Activated T-helper 1 cell treated with anti-CD3 and anti-CD28 coated beads, Interleukin-12 subunit alpha, Interleukin-12 subunit beta, Interleukin-2, Interleukin-4 antibody, amounts not matched to agents 30 ng/mL and 10 ng/mL and 1 ng/mL, durations not matched to agents 14 hours and 24 hours and 36 hours (primary cell): Measurements from ENCODE around the gene ADGRV1. TPM values are rescaled to one million over a fixed set of nuclear protein-coding genes. Genes with fewer than 3 reads are reported as not detected.

Source experiments
- DNase-seq: peaks from one replicate; pipeline ENCODE4 v3.0.0; 2021; ENCODE audit warnings: low spot score
- H3K27ac Mint-ChIP-seq: one replicate; pipeline ENCODE4 v1.8.0; 2021; ENCODE audit warnings: mild to moderate bottlenecking, mixed read lengths
- H3K27me3 Mint-ChIP-seq: one replicate; pipeline ENCODE4 v1.8.0; 2022; ENCODE audit warnings: mild to moderate bottlenecking, moderate library complexity, mixed read lengths; ENCODE audit not compliant: insufficient read depth
- H3K36me3 Mint-ChIP-seq: one replicate; pipeline ENCODE4 v1.8.0; 2021; ENCODE audit warnings: low read depth, mixed read lengths
- H3K4me1 Mint-ChIP-seq: one replicate; pipeline ENCODE4 v1.8.0; 2021; ENCODE audit warnings: low read depth, mixed read lengths
- H3K4me3 Mint-ChIP-seq: one replicate; pipeline ENCODE4 v1.8.0; 2021; ENCODE audit warnings: mild to moderate bottlenecking, moderate library complexity, mixed read lengths
- H3K9me3 Mint-ChIP-seq: one replicate; pipeline ENCODE4 v1.8.0; 2021; ENCODE audit warnings: mixed read lengths
- intact Hi-C: fragments of 100-400 bp; cut with micrococcal nuclease; formaldehyde crosslinking; loops from one replicate; pipeline ENCODE4 v1.15.1; 2024
- total RNA-seq: library from RNA; stranded (reverse); gene quantifications from 2 replicates; pipeline ENCODE4 v1.2.3, GENCODE V29; 2022

Gene ADGRV1
- total RNA-seq, 1 donor from 2014 or later: 0.05 TPM

DNA sequence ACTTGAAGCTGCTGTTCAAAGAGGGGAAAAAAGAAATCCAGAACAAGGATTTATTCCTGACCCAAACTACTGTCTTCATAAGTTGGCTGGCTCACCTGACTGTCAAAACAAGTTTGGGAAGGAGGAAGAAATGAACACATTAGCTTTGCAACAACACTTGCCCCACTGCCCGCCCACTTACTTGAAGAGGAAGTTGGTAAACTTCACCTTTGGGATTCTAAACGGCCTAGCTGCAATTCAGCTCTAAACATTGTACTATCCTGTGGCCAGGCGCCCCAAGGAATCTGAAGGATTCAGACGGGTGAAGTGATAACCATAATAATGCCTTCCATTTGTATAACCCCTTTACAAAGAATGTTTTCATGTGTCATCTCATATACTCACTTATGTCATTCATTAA, 625.1 kb downstream of the ADGRV1 start:
- H3K27ac Mint-ChIP-seq: no peak overlapping the region
- peaks cover 20% of the 10 kb centered on the region for H3K4me1 Mint-ChIP-seq
- intact Hi-C loops: no loop called here
- H3K9me3 Mint-ChIP-seq: no peaks in the 10 kb centered on the region
- peaks cover 26% of the 10 kb centered on the region for H3K27me3 Mint-ChIP-seq
- no peaks in the 10 kb centered on the region for H3K36me3 Mint-ChIP-seq
- H3K4me3 Mint-ChIP-seq: no peak overlapping the region
- DNase-seq: no peak

DNA sequence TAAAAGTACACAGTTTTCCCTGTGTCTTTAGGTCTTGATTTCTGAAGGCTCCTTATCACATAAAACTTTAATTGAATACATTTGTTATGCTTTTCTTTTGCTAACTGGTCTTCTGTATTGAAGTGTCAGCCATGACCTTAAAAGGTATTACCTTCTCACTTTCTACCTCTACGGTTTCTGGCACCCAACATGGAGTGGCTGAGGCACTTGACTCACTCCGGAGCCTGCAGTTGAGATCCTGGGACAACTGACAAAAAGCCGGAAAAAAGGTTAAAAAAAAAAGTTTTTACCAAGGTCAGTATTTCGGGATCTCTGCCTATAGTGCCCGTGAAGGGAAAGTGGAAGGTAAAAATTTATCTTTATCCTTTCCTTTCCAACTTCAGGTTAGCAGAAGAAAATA, 627.5 kb downstream of the ADGRV1 start:
- H3K27ac Mint-ChIP-seq: no peak overlapping the region
- intact Hi-C loops: no loop called here
- H3K36me3 Mint-ChIP-seq: no peaks in the 10 kb centered on the region
- no peak for DNase-seq
- no peaks in the 10 kb centered on the region for H3K9me3 Mint-ChIP-seq
- H3K27me3 Mint-ChIP-seq: peaks cover 25% of the 10 kb centered on the region
- H3K4me1 Mint-ChIP-seq: peaks cover 28% of the 10 kb centered on the region
- no peak overlapping the region for H3K4me3 Mint-ChIP-seq

DNA sequence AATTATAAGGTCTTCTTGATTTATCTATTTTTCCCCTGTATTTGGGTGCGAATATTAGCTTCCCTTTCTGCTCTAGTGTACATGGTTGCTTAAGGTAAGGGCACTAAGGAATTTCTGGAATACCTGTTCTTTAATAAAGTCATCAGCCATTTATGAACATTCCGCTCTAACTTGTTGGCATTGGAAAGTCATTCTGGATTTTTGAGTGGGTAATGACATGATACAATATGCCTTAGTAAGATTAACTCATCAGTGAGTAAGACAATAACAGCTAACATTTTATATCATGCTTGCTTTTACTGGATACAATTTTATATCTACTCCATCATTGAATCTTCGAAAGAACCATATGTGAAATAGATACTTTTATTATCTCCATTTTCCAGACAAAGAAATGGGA, 628.4 kb downstream of the ADGRV1 start:
- Mint-ChIP-seq H3K9me3 (no peaks in the 10 kb centered on the region), H3K27ac (no peak overlapping the region), H3K4me3 (no peak overlapping the region), H3K36me3 (no peaks in the 10 kb centered on the region), H3K4me1 (peaks cover 28% of the 10 kb centered on the region), H3K27me3 (peaks cover 25% of the 10 kb centered on the region)
- no peak for DNase-seq
- intact Hi-C loops: no loop called here

DNA sequence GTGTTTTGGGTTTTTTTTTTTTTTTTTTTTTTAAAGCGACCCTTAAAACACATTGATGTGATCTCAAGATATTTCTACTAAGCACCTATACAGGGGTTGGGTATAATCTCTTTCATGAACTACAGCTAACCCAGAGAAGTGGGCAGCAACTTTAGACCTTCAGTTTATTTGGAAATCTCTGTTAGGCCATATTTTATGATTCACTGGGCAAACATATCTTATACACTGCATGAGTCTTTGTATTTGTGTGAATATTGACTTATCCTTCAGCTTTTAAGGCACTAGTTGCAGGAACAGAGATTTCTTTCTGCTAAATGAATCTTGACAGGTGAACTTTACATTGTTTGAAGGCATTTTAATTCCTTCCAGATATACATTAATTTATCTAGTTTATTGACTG, 630.2 kb downstream of the ADGRV1 start:
- intact Hi-C loops: no loop called here
- H3K27me3 Mint-ChIP-seq: peaks cover 25% of the 10 kb centered on the region

DNA sequence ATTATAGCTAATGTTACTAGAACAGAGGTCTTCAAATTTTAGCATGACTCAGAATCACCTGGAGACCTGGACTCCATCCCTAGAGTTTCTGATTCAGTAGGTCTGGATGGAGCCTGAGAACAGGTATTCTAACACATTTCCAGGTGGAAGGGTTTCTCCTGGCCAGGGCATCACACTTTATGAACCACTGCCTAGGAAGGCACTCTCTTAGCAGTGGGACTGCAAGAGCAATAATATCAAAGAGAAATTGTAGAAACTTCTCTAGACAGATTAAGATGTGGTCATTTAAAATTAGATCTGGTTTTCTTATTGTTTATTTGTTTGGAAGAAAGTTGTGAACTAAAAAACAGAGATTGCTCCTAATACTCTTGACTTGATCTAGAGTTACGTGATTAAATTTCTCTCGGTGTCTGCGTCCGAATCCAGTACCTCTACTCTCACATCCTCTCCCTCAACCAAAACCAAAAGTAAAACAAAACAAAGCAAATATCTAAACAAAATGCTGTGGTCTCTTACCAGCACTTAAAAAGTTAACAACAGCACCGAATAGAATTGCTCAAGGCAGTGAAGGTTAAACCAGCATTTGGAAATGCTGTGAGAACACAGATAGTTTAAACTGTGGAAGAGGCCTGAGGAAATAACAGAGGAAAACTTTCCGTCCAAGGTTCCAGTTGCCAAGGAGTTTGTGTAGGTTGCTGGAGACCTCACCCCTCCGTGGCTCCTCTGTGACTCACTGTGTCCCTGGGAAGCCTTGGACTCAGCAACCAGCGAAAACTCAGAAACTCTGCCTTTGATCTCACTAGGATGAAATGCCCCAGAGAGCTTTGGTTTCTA, 631.1 kb downstream of the ADGRV1 start:
- Mint-ChIP-seq H3K27me3 (peaks cover 25% of the 10 kb centered on the region), H3K9me3 (no peaks in the 10 kb centered on the region), H3K36me3 (no peaks in the 10 kb centered on the region)

More for the DNA sequence above, 630.2 kb downstream of the ADGRV1 start:
- H3K36me3 Mint-ChIP-seq: no peaks in the 10 kb centered on the region
- no peak overlapping the region for H3K27ac Mint-ChIP-seq
- no peaks in the 10 kb centered on the region for H3K9me3 Mint-ChIP-seq
- DNase-seq: no peak
- no peak overlapping the region for H3K4me3 Mint-ChIP-seq
- H3K4me1 Mint-ChIP-seq: peaks cover 14% of the 10 kb centered on the region

DNA sequence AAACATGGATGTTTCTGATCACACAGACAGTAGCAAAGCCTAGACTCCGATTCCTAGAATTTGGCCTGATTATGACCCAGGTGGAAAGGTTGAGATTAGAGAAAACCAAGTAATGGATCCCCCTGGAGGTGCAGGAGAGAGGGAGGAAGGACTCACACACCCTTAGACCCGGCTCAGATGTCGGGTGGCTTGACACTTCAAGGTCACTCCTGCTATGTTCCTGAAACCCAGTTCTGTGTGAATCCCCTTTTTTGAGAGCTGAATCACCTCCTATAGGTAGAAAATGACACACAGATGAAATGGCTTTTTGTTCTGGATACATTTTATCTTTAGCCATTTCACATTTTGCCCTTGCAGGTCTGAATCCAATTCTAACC, 631.7 kb downstream of the ADGRV1 start:
- no peak overlapping the region for H3K4me3 Mint-ChIP-seq
- intact Hi-C loops: no loop called here
- H3K27ac Mint-ChIP-seq: no peak overlapping the region
- H3K36me3 Mint-ChIP-seq: no peaks in the 10 kb centered on the region
- H3K9me3 Mint-ChIP-seq: no peaks in the 10 kb centered on the region
- H3K27me3 Mint-ChIP-seq: peaks cover 25% of the 10 kb centered on the region
- peaks cover 8% of the 10 kb centered on the region for H3K4me1 Mint-ChIP-seq
- no peak for DNase-seq

More for the DNA sequence above, 631.1 kb downstream of the ADGRV1 start:
- Mint-ChIP-seq H3K4me3 (no peak overlapping the region), H3K27ac (no peak overlapping the region), H3K4me1 (peaks cover 8% of the 10 kb centered on the region)
- intact Hi-C loops: no loop called here
- no peak for DNase-seq

DNA sequence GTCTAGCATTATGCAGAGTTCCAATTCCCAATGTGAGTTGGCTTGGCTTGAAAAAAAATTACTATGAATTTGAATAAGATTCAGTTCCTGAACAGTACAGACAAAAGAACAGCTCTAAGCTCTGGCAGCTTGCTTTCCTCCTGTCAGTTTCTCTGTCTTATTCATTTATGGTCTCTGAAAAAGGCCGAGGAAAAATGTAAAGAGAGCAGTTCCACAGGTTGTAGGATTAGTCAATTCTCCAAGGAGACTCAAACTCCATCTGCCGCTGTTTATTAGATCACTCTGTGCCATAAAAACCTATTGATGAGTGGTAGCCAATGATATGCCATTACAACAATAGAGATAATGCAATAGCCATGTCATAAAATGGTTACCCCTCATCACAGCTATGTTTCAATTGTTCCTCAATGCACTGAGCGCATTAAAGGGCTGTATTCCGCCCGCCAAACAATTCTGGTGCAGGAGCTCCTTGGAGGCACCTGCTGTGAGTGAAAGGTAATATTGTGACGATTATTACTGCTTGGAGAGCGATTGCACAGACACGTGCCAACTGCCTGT, 636.3 kb downstream of the ADGRV1 start:
- Mint-ChIP-seq H3K36me3 (no peaks in the 10 kb centered on the region), H3K4me1 (peaks cover 5% of the 10 kb centered on the region), H3K4me3 (no peak overlapping the region), H3K27me3 (peaks cover 18% of the 10 kb centered on the region), H3K9me3 (no peaks in the 10 kb centered on the region), H3K27ac (no peak overlapping the region)
- intact Hi-C loops: no loop called here
- no peak for DNase-seq

DNA sequence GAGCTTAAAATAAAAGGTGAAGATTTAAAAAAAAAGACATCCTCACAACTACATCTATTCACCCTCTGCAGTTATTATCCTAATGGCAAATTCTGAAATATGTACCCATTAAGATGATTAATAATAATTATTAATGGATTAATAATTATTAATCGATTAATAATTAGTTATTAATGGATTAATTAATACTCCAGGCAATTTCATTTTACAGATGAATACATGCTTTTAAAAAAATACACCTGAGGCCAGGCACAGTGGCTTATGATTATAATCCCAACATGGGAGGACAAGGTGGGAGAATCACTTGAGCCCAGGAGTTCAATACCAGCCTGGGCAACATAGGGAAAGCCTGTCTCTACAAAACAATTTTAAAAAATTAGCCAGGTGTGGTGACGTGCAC, 642.1 kb downstream of the ADGRV1 start:
- H3K4me1 Mint-ChIP-seq: no peaks in the 10 kb centered on the region
- no peak overlapping the region for H3K27ac Mint-ChIP-seq
- no peaks in the 10 kb centered on the region for H3K9me3 Mint-ChIP-seq
- no peak for DNase-seq
- H3K4me3 Mint-ChIP-seq: no peak overlapping the region
- no peaks in the 10 kb centered on the region for H3K36me3 Mint-ChIP-seq
- peaks cover 23% of the 10 kb centered on the region for H3K27me3 Mint-ChIP-seq
- intact Hi-C loops: no loop called here

DNA sequence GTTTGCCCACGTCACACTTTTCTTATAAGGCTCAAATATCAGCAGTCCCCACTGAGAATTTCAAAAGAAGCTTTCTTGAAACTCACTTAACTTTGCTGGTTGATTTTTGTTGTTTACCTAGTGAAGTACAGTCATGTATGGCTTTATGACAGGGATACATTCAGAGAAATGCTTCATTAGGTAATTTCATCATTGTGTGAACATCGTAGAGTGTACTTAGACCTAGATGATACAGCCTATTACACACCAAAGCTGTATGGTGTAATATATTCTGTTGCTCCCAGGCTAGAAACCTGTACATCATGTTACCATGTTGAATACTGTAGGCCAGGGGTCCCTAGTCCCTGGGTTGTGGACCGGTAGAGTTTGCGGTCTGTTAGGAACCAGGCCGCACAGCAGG, 647.5 kb downstream of the ADGRV1 start:
- no peaks in the 10 kb centered on the region for H3K36me3 Mint-ChIP-seq
- no peaks in the 10 kb centered on the region for H3K9me3 Mint-ChIP-seq
- H3K4me3 Mint-ChIP-seq: no peak overlapping the region
- no peak for DNase-seq
- H3K27me3 Mint-ChIP-seq: peaks cover 6% of the 10 kb centered on the region
- H3K4me1 Mint-ChIP-seq: no peaks in the 10 kb centered on the region
- intact Hi-C loops: no loop called here
- no peak overlapping the region for H3K27ac Mint-ChIP-seq

DNA sequence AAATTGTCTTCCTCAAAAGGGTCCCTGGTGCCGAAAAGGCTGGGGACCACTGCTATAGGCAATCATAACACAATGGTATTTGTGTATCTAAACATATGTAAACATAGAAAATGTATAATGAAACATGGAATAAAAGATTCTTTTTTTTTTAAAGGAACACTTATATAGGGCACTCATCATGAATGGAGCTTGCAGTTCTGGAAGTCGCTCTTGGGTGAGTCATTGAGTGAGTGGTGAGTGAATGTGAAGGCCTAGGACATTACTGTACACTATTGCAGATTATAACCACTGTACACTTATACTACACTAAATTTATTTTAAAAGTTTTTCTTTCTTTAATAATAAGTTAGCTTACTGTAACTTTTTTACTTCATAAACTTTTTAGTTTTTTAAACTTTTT, 648.1 kb downstream of the ADGRV1 start:
- Mint-ChIP-seq H3K9me3 (no peaks in the 10 kb centered on the region), H3K4me3 (no peak overlapping the region), H3K27ac (no peak overlapping the region), H3K4me1 (no peaks in the 10 kb centered on the region), H3K27me3 (peaks cover 6% of the 10 kb centered on the region), H3K36me3 (no peaks in the 10 kb centered on the region)
- intact Hi-C loops: no loop called here
- no peak for DNase-seq

DNA sequence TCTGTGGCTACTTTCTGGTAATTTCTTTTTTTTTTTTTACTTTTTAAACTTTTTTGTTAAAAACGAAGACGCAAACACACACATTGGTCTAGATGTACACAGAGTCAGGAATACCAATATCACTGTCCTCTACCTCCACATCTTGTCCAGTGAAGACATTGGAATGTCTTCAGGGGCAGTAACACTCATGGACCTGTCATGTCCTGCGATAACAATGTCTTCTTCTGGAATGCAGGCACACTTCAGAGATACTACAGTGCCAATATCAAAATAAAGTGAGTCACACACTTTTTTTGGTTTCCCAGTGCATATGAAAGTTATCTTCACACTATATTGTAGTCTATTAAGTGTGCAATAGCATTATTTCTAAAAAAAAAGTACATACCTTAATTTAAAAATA, 648.7 kb downstream of the ADGRV1 start:
- H3K4me3 Mint-ChIP-seq: no peak overlapping the region
- no peak for DNase-seq
- H3K27ac Mint-ChIP-seq: no peak overlapping the region
- no peaks in the 10 kb centered on the region for H3K9me3 Mint-ChIP-seq
- intact Hi-C loops: no loop called here
- no peaks in the 10 kb centered on the region for H3K4me1 Mint-ChIP-seq
- peaks cover 4% of the 10 kb centered on the region for H3K27me3 Mint-ChIP-seq
- no peaks in the 10 kb centered on the region for H3K36me3 Mint-ChIP-seq

DNA sequence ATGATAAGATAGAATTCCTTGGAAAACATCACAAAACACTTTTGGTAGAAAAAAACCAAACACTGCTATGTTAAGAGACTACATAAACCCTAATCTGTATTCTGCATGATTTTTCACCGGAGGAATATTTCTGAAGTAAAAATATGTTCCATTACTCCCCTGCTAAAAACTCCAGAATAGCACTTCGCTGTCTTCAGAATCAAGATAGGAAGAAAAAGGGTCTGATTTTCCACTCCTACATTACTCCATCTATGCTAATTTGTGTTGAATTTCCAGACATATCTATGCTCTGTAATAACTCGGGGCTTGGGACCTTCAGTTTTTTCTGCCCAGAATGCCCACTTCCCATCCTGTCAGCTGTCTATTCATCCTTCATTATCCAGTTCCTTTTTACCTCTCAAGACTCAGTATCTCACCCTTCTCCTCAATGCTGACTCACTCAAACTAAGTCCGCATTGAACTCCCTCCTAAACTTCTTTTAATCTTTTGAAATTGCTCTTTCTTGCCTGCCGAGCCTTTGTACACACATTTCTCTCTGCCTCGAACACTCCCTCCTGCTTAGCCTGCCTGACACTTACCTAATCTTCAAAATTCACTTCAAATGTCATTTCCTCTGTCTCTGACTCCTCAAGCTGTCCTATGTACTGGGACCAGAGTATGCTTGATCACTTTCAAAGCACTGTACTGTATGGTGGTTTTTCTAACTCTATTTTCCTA, 653.6 kb downstream of the ADGRV1 start:
- intact Hi-C loops: no loop called here
- Mint-ChIP-seq H3K4me3 (no peak overlapping the region), H3K27me3 (peaks cover 11% of the 10 kb centered on the region), H3K36me3 (no peaks in the 10 kb centered on the region), H3K27ac (no peak overlapping the region), H3K4me1 (no peaks in the 10 kb centered on the region), H3K9me3 (no peaks in the 10 kb centered on the region)
- DNase-seq: no peak

DNA sequence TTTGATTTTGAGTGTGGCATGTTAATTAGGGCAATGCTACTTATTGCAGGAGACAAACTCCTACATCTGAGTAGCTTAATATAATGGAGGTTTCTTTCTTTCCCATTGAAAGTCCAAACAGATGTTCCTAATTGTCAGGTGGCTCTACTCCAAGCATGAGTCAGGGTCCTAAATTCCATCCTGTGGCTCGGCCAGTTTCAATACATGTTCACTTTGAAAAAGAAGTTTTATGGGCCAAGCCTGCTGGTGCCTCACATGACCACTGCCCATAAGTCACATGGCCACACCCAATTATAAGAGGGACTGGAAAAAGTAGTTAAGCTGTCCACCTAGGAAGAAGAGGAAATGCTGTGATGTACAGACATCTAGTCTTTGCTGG, 654.1 kb downstream of the ADGRV1 start:
- Mint-ChIP-seq H3K9me3 (no peaks in the 10 kb centered on the region), H3K27ac (no peak overlapping the region), H3K4me3 (no peak overlapping the region), H3K36me3 (no peaks in the 10 kb centered on the region), H3K27me3 (peaks cover 11% of the 10 kb centered on the region), H3K4me1 (no peaks in the 10 kb centered on the region)
- no peak for DNase-seq
- intact Hi-C loops: no loop called here
